Kidney capillary endothelial cell (primary cell): Measurements from ENCODE around the gene GPR63.
"Not testable (repeated sequence)": the region's sequence is repeated elsewhere in the genome, so short reads cannot be mapped to it uniquely, and the experiment has no call there.

Experiments used
- DNase-seq: peaks from one replicate; pipeline ENCODE4 v3.0.0-alpha.2; 2018; ENCODE audit warnings: low spot score

The GPR63 gene

GRCh38 chr6:96837081-96837971 lies at the start of gene GPR63:
GPR63 (minus strand) TSS chr6:96837477; CDS start chr6:96799731, 37,746 bp downstream.
- peak; percentile 32 for DNase-seq

GRCh38 chr6:96886519-96886918 lies 49.2 kb upstream of the GPR63 start:
- DNase-seq: no peak

- DNase-seq: not testable (repeated sequence)
These were observed 47.9 kb upstream of the GPR63 start for GRCh38 chr6:96885187-96885631.

GRCh38 chr6:96878143-96878542 lies 40.9 kb upstream of the GPR63 start:
- no peak for DNase-seq

- no peak for DNase-seq
These were observed 39.7 kb upstream of the GPR63 start for GRCh38 chr6:96876886-96877545.

GRCh38 chr6:96872976-96873375 lies 35.7 kb upstream of the GPR63 start:
- DNase-seq: no peak

- DNase-seq: no peak
These were observed 27.8 kb upstream of the GPR63 start for GRCh38 chr6:96865055-96865405.

GRCh38 chr6:96864216-96865054 lies 27.2 kb upstream of the GPR63 start:
- no peak for DNase-seq

- DNase-seq: no peak
These were observed 25.3 kb upstream of the GPR63 start for GRCh38 chr6:96862560-96862959.

GRCh38 chr6:96861588-96861987 lies 24.3 kb upstream of the GPR63 start:
- no peak for DNase-seq

GRCh38 chr6:96856856-96857255 lies 19.6 kb upstream of the GPR63 start:
- DNase-seq: no peak

GRCh38 chr6:96853083-96853482 lies 15.8 kb upstream of the GPR63 start:
- DNase-seq: no peak

GRCh38 chr6:96852605-96853004 lies 15.3 kb upstream of the GPR63 start:
- DNase-seq: no peak

GRCh38 chr6:96851858-96852257 lies 14.6 kb upstream of the GPR63 start:
- no peak for DNase-seq

GRCh38 chr6:96849615-96850014 lies 12.3 kb upstream of the GPR63 start:
- DNase-seq: no peak

GRCh38 chr6:96844530-96844929 lies 7.3 kb upstream of the GPR63 start:
- no peak for DNase-seq

- DNase-seq: no peak
These were observed 4.1 kb upstream of the GPR63 start for GRCh38 chr6:96841345-96841744.

GRCh38 chr6:96836631-96837080 lies 621 bp downstream of the GPR63 start:
- no peak for DNase-seq

GRCh38 chr6:96834070-96834469 lies 3.2 kb downstream of the GPR63 start:
- DNase-seq: no peak

GRCh38 chr6:96832780-96833179 lies 4.5 kb downstream of the GPR63 start:
- DNase-seq: no peak

- no peak for DNase-seq
These were observed 10.4 kb downstream of the GPR63 start for GRCh38 chr6:96826865-96827264.

- DNase-seq: no peak
These were observed 13.5 kb downstream of the GPR63 start for GRCh38 chr6:96823743-96824142.
